NCI-H2171 treated with DMSO at 0.1 percent for 48 hours (cell line): ENCODE data around the gene DZANK1.
"Not testable (repeated sequence)": the region's sequence is repeated elsewhere in the genome, so short reads cannot be mapped to it uniquely, and the experiment has no call there.

Source experiments
- DNase-seq: peaks from one replicate; lab custom pipeline; 2025; lab: John Stamatoyannopoulos, UW

The DZANK1 gene

GRCh38 chr20:18375551-18375950, 91.3 kb downstream of the DZANK1 start:
- not testable (repeated sequence) for DNase-seq

GRCh38 chr20:18372296-18372695, 94.5 kb downstream of the DZANK1 start:
- DNase-seq: no peak

- no peak for DNase-seq
Observed at GRCh38 chr20:18364768-18365167, 102.1 kb downstream of the DZANK1 start.

- DNase-seq: no peak
Observed at GRCh38 chr20:18363708-18364107, 103.1 kb downstream of the DZANK1 start.

- DNase-seq: no peak
Observed at GRCh38 chr20:18362916-18363315, 103.9 kb downstream of the DZANK1 start.

- no peak for DNase-seq
Observed at GRCh38 chr20:18361678-18362077, 105.2 kb downstream of the DZANK1 start.

GRCh38 chr20:18360635-18361034, 106.2 kb downstream of the DZANK1 start:
- no peak for DNase-seq

- DNase-seq: no peak
Observed at GRCh38 chr20:18359854-18360253, 107.0 kb downstream of the DZANK1 start.

- DNase-seq: not testable (repeated sequence)
Observed at GRCh38 chr20:18349749-18350148, 117.1 kb downstream of the DZANK1 start.
